Adrenal gland (tissue), 5 donors: ENCODE data around the gene CBARP.

Experiments
- POLR2A ChIP-seq, 2 donors: fragments of 450-650 bp; IDR thresholded peaks; one replicate each; pipeline ENCODE4 v1.6.1; 2017; ENCODE audit warnings: antibody characterized with exemption in 2 of 2, mild to moderate bottlenecking in 2 of 2, moderate library complexity in 1 of 2
- TF ChIP-seq, protein P1 (sequence below), 6 experiments: fragments of 450-650 bp in 4 of 6; fragments of 200-600 bp in 2 of 6; sonication (generic) in 1 of 6; IDR thresholded peaks; 1 replicate in 5 of 6; 2 replicates in 1 of 6; pipeline versions ENCODE4 v1.5.1 to v1.8.0; 2016 to 2021; ENCODE audit warnings: antibody characterized with exemption in 6 of 6, mild to moderate bottlenecking in 2 of 6, moderate library complexity in 1 of 6
- donor health status: DM: no; HTN: no; CAD: no.

DNA sequence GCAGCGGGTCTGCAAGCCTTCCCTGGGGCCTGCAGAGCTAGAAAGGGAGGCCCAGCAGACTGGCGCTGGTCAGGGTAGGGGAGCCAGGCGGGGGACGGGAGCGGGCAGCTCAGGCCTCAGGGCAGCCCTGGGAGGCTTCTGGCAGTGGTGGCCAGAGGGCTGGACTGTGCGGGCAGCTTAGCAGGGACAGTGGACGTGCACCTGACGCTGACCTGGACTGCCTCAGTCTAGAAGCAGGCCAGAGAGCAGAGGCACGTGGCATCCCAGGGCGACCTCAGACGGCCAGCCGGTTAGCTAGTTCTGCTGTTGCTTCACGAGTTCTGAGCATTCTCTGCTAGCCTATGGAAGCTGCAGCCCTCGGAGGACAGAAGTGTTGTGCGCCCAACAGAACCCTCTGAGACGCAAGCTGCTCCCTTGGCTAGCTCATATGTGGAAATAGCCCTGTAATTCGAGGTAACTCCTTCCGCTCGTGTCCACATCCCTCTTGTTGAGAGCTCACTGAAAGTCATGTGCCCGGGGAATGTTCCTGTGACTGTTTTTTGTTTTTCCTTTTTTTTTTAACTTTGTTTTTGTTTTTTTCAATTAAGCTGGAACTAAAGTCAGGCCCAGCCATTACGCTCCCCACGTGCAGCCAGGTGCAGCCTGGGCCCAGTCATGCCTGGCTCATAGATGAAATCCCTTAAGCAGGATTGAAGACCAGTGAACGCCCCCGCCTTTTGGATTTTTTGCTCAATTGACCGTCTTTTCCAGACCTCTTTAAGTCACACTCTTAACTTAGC is 35.6 kb upstream of the CBARP start:
- TF ChIP-seq, protein P1, sequence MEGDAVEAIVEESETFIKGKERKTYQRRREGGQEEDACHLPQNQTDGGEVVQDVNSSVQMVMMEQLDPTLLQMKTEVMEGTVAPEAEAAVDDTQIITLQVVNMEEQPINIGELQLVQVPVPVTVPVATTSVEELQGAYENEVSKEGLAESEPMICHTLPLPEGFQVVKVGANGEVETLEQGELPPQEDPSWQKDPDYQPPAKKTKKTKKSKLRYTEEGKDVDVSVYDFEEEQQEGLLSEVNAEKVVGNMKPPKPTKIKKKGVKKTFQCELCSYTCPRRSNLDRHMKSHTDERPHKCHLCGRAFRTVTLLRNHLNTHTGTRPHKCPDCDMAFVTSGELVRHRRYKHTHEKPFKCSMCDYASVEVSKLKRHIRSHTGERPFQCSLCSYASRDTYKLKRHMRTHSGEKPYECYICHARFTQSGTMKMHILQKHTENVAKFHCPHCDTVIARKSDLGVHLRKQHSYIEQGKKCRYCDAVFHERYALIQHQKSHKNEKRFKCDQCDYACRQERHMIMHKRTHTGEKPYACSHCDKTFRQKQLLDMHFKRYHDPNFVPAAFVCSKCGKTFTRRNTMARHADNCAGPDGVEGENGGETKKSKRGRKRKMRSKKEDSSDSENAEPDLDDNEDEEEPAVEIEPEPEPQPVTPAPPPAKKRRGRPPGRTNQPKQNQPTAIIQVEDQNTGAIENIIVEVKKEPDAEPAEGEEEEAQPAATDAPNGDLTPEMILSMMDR (IDR thresholded peaks at IDR 0.05), result no peak
- TF ChIP-seq POLR2A (IDR thresholded peaks at IDR 0.05), result no peak
